Heart left ventricle (tissue), 16 donors: ENCODE measurements around the gene TBC1D10B. TPM values are rescaled to one million over a fixed set of nuclear protein-coding genes. Genes with fewer than 3 reads are reported as not detected.
A peak's percentile ranks its signal among the peaks of the same experiment; 100 is the strongest.

Experiments used
- ATAC-seq, 4 donors: fragments of 200-7000 bp; cut with Tn5 transposase; one replicate each; pipeline ENCODE4 v1.9.1; 2020 to 2022; ENCODE audit warnings: moderate library complexity in 4 of 4, mild to moderate bottlenecking in 3 of 4, moderate number of reproducible peaks in 1 of 4
- DNase-seq, 5 donors: peaks; one replicate each; pipeline ENCODE4 v3.0.0-alpha.2; 2020
- H3K27ac ChIP-seq, 12 donors: fragments of 200-600 bp; sonication (generic) in 4 of 12; one replicate each; pipeline versions ENCODE4 v1.5.0 to v1.8.0; 2016 to 2022; ENCODE audit warnings: mild to moderate bottlenecking in 2 of 12
- H3K27me3 ChIP-seq, 9 donors: fragments of 200-600 bp; sonication (generic) in 2 of 9; one replicate each; pipeline versions ENCODE4 v1.5.1 to v1.8.0; 2016 to 2022; ENCODE audit warnings: mild to moderate bottlenecking in 3 of 9
- H3K36me3 ChIP-seq, 9 donors: fragments of 200-600 bp; sonication (generic) in 2 of 9; one replicate each; pipeline versions ENCODE4 v1.5.0 to v1.8.0; 2018 to 2022; ENCODE audit warnings: mild to moderate bottlenecking in 2 of 9
- H3K4me1 ChIP-seq, 12 donors: fragments of 200-600 bp; sonication (generic) in 4 of 12; one replicate each; pipeline versions ENCODE4 v1.5.0 to v1.8.0; 2016 to 2022; ENCODE audit warnings: mild to moderate bottlenecking in 3 of 12
- H3K4me3 ChIP-seq, 12 donors: fragments of 200-600 bp; sonication (generic) in 4 of 12; one replicate each; pipeline versions ENCODE4 v1.5.0 to v1.8.0; 2017 to 2022; ENCODE audit warnings: mild to moderate bottlenecking in 9 of 12, moderate library complexity in 4 of 12
- H3K9me3 ChIP-seq, 12 donors: fragments of 200-600 bp; sonication (generic) in 4 of 12; one replicate each; pipeline versions ENCODE4 v1.5.0 to v1.8.0; 2016 to 2022; ENCODE audit warnings: mild to moderate bottlenecking in 1 of 12
- CTCF ChIP-seq, 12 donors: fragments of 200-600 bp; sonication (generic) in 4 of 12; IDR thresholded peaks; one replicate each; pipeline versions ENCODE4 v1.5.0 to v1.8.0; 2018 to 2022; ENCODE audit warnings: antibody characterized with exemption in 12 of 12, mild to moderate bottlenecking in 5 of 12
- POLR2A ChIP-seq, 2 donors: fragments of 450-650 bp; IDR thresholded peaks; one replicate each; pipeline ENCODE4 v1.6.1; 2017; ENCODE audit warnings: antibody characterized with exemption in 2 of 2, mild to moderate bottlenecking in 2 of 2, moderate library complexity in 2 of 2
- WGBS, 4 donors: extraction: QIAGEN DNeasy Blood & Tissue Kit in 2 of 4; methylation state at CpG; one replicate each; pipeline versions ENCODE4 v1.1.5 to v1.1.7; 2013 to 2018; 5-methylcytosine and 5-hydroxymethylcytosine counted together
- intact Hi-C, 10 donors: fragments of 100-400 bp; cut with DNase I; formaldehyde crosslinking; loops; one replicate each; pipeline versions ENCODE4 v1.11.1 to v1.14.2; 2022
- polyA plus RNA-seq, 2 donors: library from polyadenylated mRNA; stranded (reverse); fragments of 200-250 nt; gene quantifications; one replicate each; pipeline ENCODE4 v1.2.3, GENCODE V29; 2013
- total RNA-seq, 9 donors: library from RNA; depleted of rRNA in 2 of 9; stranded (reverse); fragments of >200 nt in 2 of 9; fragmentation: NEBNext Ultra II Directional in 3 of 9; extraction: Animal tissue kit (Norgen Biotek cat#: 25700) in 3 of 9; gene quantifications; one replicate each; pipeline versions ENCODE4 v1.1.0 to v1.2.4, GENCODE V29; 2016 to 2023
- donor health status: ischemic (EF 13 %, LVEDD 7.1; RV severe dilation, severe dysfunction).
- donor health status: healthy with polysubstance abuse.
- donor health status: DM: no; HTN: yes; CAD: no.
- donor health status: DM: no; HTN: no; CAD: no.
- donor health status: ischemic (EF 25% LVEDD 6.9; RV normal size, moderate dysfunction).
- donor health status: ischemic (EF 25% LVEDD 5.7; RV mildly dilated, moderate dysfunction).
- donor health status: healthy.
- donor health status: DM: yes; HTN: yes; CAD: no.
- donor health status: ischemic (EF 35%, LVEDD 5.7; RV mildly dilated, moderate dysfunction).
- donor health status: nonischemic (EF 11% LVEDD 7.7; RV severe dilation, severe dysfunction).
- donor health status: DM: yes; HTN: yes; CAD: no.
- donor health status: PGD.
- donor health status: ischemic (EF 29% LVEDD 5.4; RV normal size, mild dysfunction).
- donor health status: nonischemic (EF 23%, LVEDD 6.1; RV moderate dilation, normal function).

Gene TBC1D10B
- total and polyA plus RNA-seq, 11 donors = 16.9 to 40.0 (median 24.2) TPM

- Histone ChIP-seq H3K36me3 (peaks cover 0 to 35% (median 20%) of the 10 kb centered on the region in 9 donors), H3K4me1 (peaks cover 3 to 39% (median 19%) of the 10 kb centered on the region in 12 donors), H3K4me3 (no peak overlapping the region), H3K27me3 (no peaks in the 10 kb centered on the region), H3K27ac (peak overlapping the region in 4 of 12 donors; percentile 38 to 67 (median 46)), H3K9me3 (no peaks in the 10 kb centered on the region)
- 86 to 93% (median 89%) methylated on average over 6 of the region's 6 CpGs for WGBS, 4 donors
- intact Hi-C loops = loop anchor here in 4 of 10 donors (10.0 kb wide), 4 partner anchors 58 to 348 kb away; partner anchors contain the start of genes ALDOA (in 2 of the 4), MAPK3 (in 2 of the 4), TBX6 (in 2 of the 4) and YPEL3 (in 2 of the 4)
- ATAC-seq = no peak
- DNase-seq = no peak
- no peak for TF ChIP-seq POLR2A (IDR thresholded peaks at IDR 0.05)
- TF ChIP-seq CTCF (IDR thresholded peaks at IDR 0.05) = no peak
Measured at GRCh38 chr16:30413112-30413806, 43.0 kb upstream of the TBC1D10B start.

- H3K27me3 ChIP-seq = no peaks in the 10 kb centered on the region
- TF ChIP-seq CTCF (IDR thresholded peaks at IDR 0.05) (peak; percentile 92 to 98 (median 96)), POLR2A (IDR thresholded peaks at IDR 0.05) (no peak)
- H3K4me1 ChIP-seq = peaks cover 0 to 36% (median 17%) of the 10 kb centered on the region in 12 donors
- peak overlapping the region in 9 of 12 donors; percentile 0 to 50 (median 38) for H3K27ac ChIP-seq
- H3K9me3 ChIP-seq = no peaks in the 10 kb centered on the region
- H3K36me3 ChIP-seq = peaks cover 0 to 34% (median 20%) of the 10 kb centered on the region in 9 donors
- intact Hi-C loops = loop anchor here in 7 of 10 donors (5.0 to 10.0 kb wide), 8 partner anchors 42 to 345 kb away; partner anchors contain the start of genes TBX6 (in 4 of the 7), YPEL3 (in 3 of the 7), ALDOA (in 2 of the 7) and MAPK3 (in 2 of the 7)
- 40 to 47% (median 42%) methylated on average over 14 to 15 of the region's 15 CpGs for WGBS, 4 donors
- ATAC-seq = peak; percentile 66 to 82 (median 74)
- peak overlapping the region in 3 of 12 donors; percentile 0 to 16 (median 13) for H3K4me3 ChIP-seq
- peak; percentile 89 to 94 (median 90) for DNase-seq
Measured at GRCh38 chr16:30409125-30410060, 39.1 kb upstream of the TBC1D10B start.

- 13 to 15% (median 15%) methylated on average over 16 to 19 of the region's 19 CpGs for WGBS, 4 donors
- TF ChIP-seq CTCF (IDR thresholded peaks at IDR 0.05) (no peak), POLR2A (IDR thresholded peaks at IDR 0.05) (no peak)
- Histone ChIP-seq H3K9me3 (no peaks in the 10 kb centered on the region), H3K4me1 (peaks cover 0 to 33% (median 17%) of the 10 kb centered on the region in 12 donors), H3K36me3 (peaks cover 0 to 21% (median 12%) of the 10 kb centered on the region in 9 donors), H3K4me3 (peak overlapping the region; percentile 54 to 96 (median 76)), H3K27me3 (no peaks in the 10 kb centered on the region), H3K27ac (peak overlapping the region; percentile 61 to 93 (median 85))
- DNase-seq (peak in 1 of 5 donors; percentile 54), ATAC-seq (peak; percentile 2 to 57 (median 18))
- intact Hi-C loops = loop anchor here in 4 of 10 donors (2.0 to 10.0 kb wide), 6 partner anchors 29 to 336 kb away; partner anchors contain the start of genes TBX6 (in 2 of the 4) and YPEL3 (in 1 of the 4)
Measured at GRCh38 chr16:30407804-30408534, 37.7 kb upstream of the TBC1D10B start.
